HCT116 (cell line): ENCODE data around the gene CASP9. TPM values are rescaled to one million over a fixed set of nuclear protein-coding genes. Genes with fewer than 3 reads are reported as not detected.

Source experiments
- ATAC-seq: fragments of 200-7000 bp; cut with Tn5 transposase; 2 replicates; pipeline ENCODE4 v1.9.1; 2020; ENCODE audit warnings: mild to moderate bottlenecking, moderate library complexity
- BruUV-seq: library from RNA; stranded (reverse); fragments of 400-500 nt; replicated peaks from 2 replicates; lab custom pipeline; 2021; lab: Mats Ljungman, UMichigan
- CTCF ChIA-PET: fragments of 300-600 bp; sonication (Branson Sonifier 250); formaldehyde crosslinking; loops from one replicate; lab custom pipeline; 2021; ENCODE audit warnings: antibody characterized with exemption; lab: Charles Lee
- POLR2A ChIA-PET: fragments of 300-600, 350-600 bp; sonication (Branson Sonifier 250); formaldehyde crosslinking; loops from one replicate; lab custom pipeline; 2021; ENCODE audit warnings: antibody characterized with exemption; lab: Charles Lee
- RAD21 ChIA-PET, 2 experiments: fragments of 300-600 bp; sonication (Branson Sonifier 250); formaldehyde crosslinking; loops; one replicate each; lab custom pipeline; 2023; ENCODE audit warnings: low total read pairs in 2 of 2; ENCODE audit not compliant: uncharacterized antibody in 2 of 2, unreplicated experiment in 2 of 2, low non-redundant PET in 1 of 2; lab: Charles Lee
- DNase-seq: peaks from one replicate; pipeline ENCODE4 v3.0.0-alpha.2; 2010; ENCODE audit warnings: low read depth, low spot score
- H2AFZ ChIP-seq: fragments of 200-600 bp; shearing (Covaris generic), sonication (generic); 2 replicates; pipeline ENCODE4 v1.6.1; 2017; ENCODE audit warnings: low read depth, mixed run types, mixed read lengths, antibody characterized with exemption, low read length; ENCODE audit not compliant: poor library complexity, severe bottlenecking
- H3K27ac ChIP-seq: 2 replicates; pipeline ENCODE4 v1.5.1; 2012; ENCODE audit warnings: low read depth, low read length
- H3K27me3 ChIP-seq: fragments of 200-600 bp; sonication (generic); 2 replicates; pipeline ENCODE4 v1.6.1; 2016; ENCODE audit warnings: mixed run types, low read length, mixed read lengths; ENCODE audit not compliant: insufficient read depth
- H3K36me3 ChIP-seq, 2 experiments: fragments of 200-500 bp in 1 of 2; fragments of 200-600 bp in 1 of 2; sonication (Bioruptor generic) in 1 of 2; sonication (generic) in 1 of 2; 2 replicates each; pipeline versions ENCODE4 v1.5.1 to v1.6.1; 2014 to 2016; ENCODE audit warnings: low read length in 2 of 2, inconsistent platforms in 1 of 2, mixed read lengths in 1 of 2, mixed run types in 1 of 2; ENCODE audit not compliant: insufficient read depth in 2 of 2, control insufficient read depth in 1 of 2
- H3K4me1 ChIP-seq, 2 experiments: fragments of 200-600 bp in 1 of 2; sonication (generic) in 1 of 2; 2 replicates each; pipeline versions ENCODE4 v1.5.1 to v1.6.1; 2012 to 2017; ENCODE audit warnings: low read length in 2 of 2, inconsistent platforms in 1 of 2, mild to moderate bottlenecking in 1 of 2, mixed read lengths in 1 of 2, mixed run types in 1 of 2, moderate library complexity in 1 of 2; ENCODE audit not compliant: insufficient read depth in 2 of 2, control insufficient read depth in 1 of 2
- H3K4me2 ChIP-seq: fragments of 200-600 bp; sonication (generic); 2 replicates; pipeline ENCODE4 v1.6.1; 2017; ENCODE audit warnings: mixed run types, low read length, mixed read lengths
- H3K4me3 ChIP-seq, 2 experiments: fragments of 200-600 bp in 1 of 2; sonication (generic) in 1 of 2; replicated peaks in 1 of 2; 2 replicates each; pipeline ENCODE4 v1.5.1; 2011 to 2016; ENCODE audit warnings: low read length in 2 of 2, control low read depth in 1 of 2, low read depth in 1 of 2, mild to moderate bottlenecking in 1 of 2, mixed read lengths in 1 of 2, mixed run types in 1 of 2
- H3K79me2 ChIP-seq: fragments of 200-600 bp; sonication (generic); 2 replicates; pipeline ENCODE4 v1.6.1; 2017; ENCODE audit warnings: mild to moderate bottlenecking, mixed run types, low read length, moderate library complexity, mixed read lengths; ENCODE audit not compliant: insufficient read depth
- H3K9ac ChIP-seq: fragments of 200-600 bp; sonication (generic); 2 replicates; pipeline ENCODE4 v1.6.1; 2016; ENCODE audit warnings: low read length, mixed read lengths
- H3K9me2 ChIP-seq: fragments of 200-600 bp; sonication (generic), shearing (Covaris generic); 2 replicates; pipeline ENCODE4 v1.6.1; 2017; ENCODE audit warnings: mixed run types, mild to moderate bottlenecking, moderate library complexity; ENCODE audit not compliant: insufficient read depth
- H3K9me3 ChIP-seq, 2 experiments: fragments of 200-500 bp in 1 of 2; fragments of 200-600 bp in 1 of 2; sonication (Bioruptor generic) in 1 of 2; sonication (generic) in 1 of 2; 2 replicates each; pipeline ENCODE4 v1.6.1; 2014 to 2017; ENCODE audit warnings: low read length in 2 of 2, mixed read lengths in 2 of 2, inconsistent platforms in 1 of 2, low read depth in 1 of 2, mild to moderate bottlenecking in 1 of 2, mixed run types in 1 of 2, moderate library complexity in 1 of 2; ENCODE audit not compliant: control insufficient read depth in 1 of 2, insufficient read depth in 1 of 2
- H4K20me1 ChIP-seq: fragments of 200-600 bp; sonication (generic), shearing (Covaris generic); 2 replicates; pipeline ENCODE4 v1.6.1; 2017; ENCODE audit warnings: mixed run types, mild to moderate bottlenecking, moderate library complexity; ENCODE audit not compliant: insufficient read depth
- CBX3 ChIP-seq: IDR thresholded peaks from 2 replicates; pipeline ENCODE4 v1.6.1; 2012; ENCODE audit warnings: low read depth
- CTCF ChIP-seq, 3 experiments: fragments of 200-600 bp in 1 of 3; sonication (generic) in 1 of 3; IDR thresholded peaks in 2 of 3; conservative IDR thresholded peaks in 1 of 3; 2 replicates each; pipeline ENCODE4 v1.5.1; 2012 to 2017; ENCODE audit warnings: low read depth in 2 of 3, low read length in 2 of 3, antibody characterized with exemption in 1 of 3, borderline replicate concordance in 1 of 3, control low read depth in 1 of 3, mild to moderate bottlenecking in 1 of 3, mixed read lengths in 1 of 3, mixed run types in 1 of 3, moderate library complexity in 1 of 3; ENCODE audit not compliant: insufficient read depth in 1 of 3
- ELF1 ChIP-seq: IDR thresholded peaks from 2 replicates; pipeline ENCODE4 v1.6.1; 2012; ENCODE audit warnings: low read depth, borderline replicate concordance
- POLR2AphosphoS5 ChIP-seq: IDR thresholded peaks from 2 replicates; pipeline ENCODE4 v1.6.1; 2011; ENCODE audit warnings: mild to moderate bottlenecking, low read depth, low read length, moderate library complexity
- REST ChIP-seq: IDR thresholded peaks from 2 replicates; pipeline ENCODE4 v1.6.1; 2012; ENCODE audit warnings: low read depth
- intact Hi-C: fragments of 100-400 bp; cut with micrococcal nuclease; formaldehyde crosslinking; loops from 2 replicates; pipeline ENCODE4 v1.10.0; 2022
- total RNA-seq: library from RNA; stranded (reverse); gene quantifications from one replicate; pipeline ENCODE4 v1.2.1, GENCODE V29; 2021; ENCODE audit not compliant: unreplicated experiment

CASP9 gene
- total RNA-seq, 1 experiment from 2014 or later: 10.6 TPM

- Histone ChIP-seq H2AFZ (no peak overlapping the region), H3K4me2 (no peak overlapping the region), H3K9ac (no peak overlapping the region), H3K9me2 (no peaks in the 10 kb centered on the region), H3K27ac (no peak overlapping the region), H3K27me3 (no peaks in the 10 kb centered on the region), H4K20me1 (no peaks in the 10 kb centered on the region), H3K36me3 (peaks cover 10 to 17% of the 10 kb centered on the region in 2 experiments; a peak in 3 of 4 replicates), H3K4me1 (no peaks in the 10 kb centered on the region), H3K9me3 (no peaks in the 10 kb centered on the region), H3K4me3 (no peak overlapping the region), H3K79me2 (no peaks in the 10 kb centered on the region)
- BruUV-seq: no TSS peak
- intact Hi-C loops: no loop called here
- ChIA-PET POLR2A (no interaction called here), CTCF (no interaction called here), RAD21 (no interaction called here)
- TF ChIP-seq CTCF (IDR thresholded peaks at IDR 0.05 in 2 of 3, conservative IDR thresholded peaks at IDR 0.05 in 1 of 3; ENCODE audit: borderline replicate concordance in 1 of 3, insufficient read depth in 1 of 3, low read depth in 2 of 3, low read length in 2 of 3) (no peak), REST (no peak), ELF1 (no peak), POLR2AphosphoS5 (no peak), CBX3 (no peak)
- ATAC-seq (no peak), DNase-seq (no peak)
Measured at GRCh38 chr1:15571266-15571665, 47.3 kb upstream of the CASP9 start.
